IMR-90 (cell line): Measurements from ENCODE around the gene RSBN1. TPM values are rescaled to one million over a fixed set of nuclear protein-coding genes. Genes with fewer than 3 reads are reported as not detected.

Experiments used
- ATAC-seq: fragments of 200-7000 bp; cut with Tn5 transposase; 2 replicates; pipeline ENCODE4 v1.9.1; 2020; ENCODE audit warnings: low read depth, mild to moderate bottlenecking, moderate library complexity
- BruUV-seq: library from RNA; stranded (reverse); fragments of 400-500 nt; replicated peaks from 2 replicates; lab custom pipeline; 2021; lab: Mats Ljungman, UMichigan
- CTCF ChIA-PET: fragments of 300-600 bp; formaldehyde crosslinking; extraction: SDS; loops from one replicate; lab custom pipeline; 2021; ENCODE audit warnings: antibody characterized with exemption; lab: Yijun Ruan, JAX
- POLR2A ChIA-PET: fragments of 300-600 bp; sonication (Branson Sonifier 250); formaldehyde crosslinking; loops from one replicate; lab custom pipeline; 2022; ENCODE audit warnings: antibody characterized with exemption; ENCODE audit not compliant: unreplicated experiment; lab: Charles Lee
- DNase-seq: peaks from one replicate; pipeline ENCODE4 v3.0.0; 2013
- H2AFZ ChIP-seq: replicated peaks from 2 replicates; pipeline ENCODE3; 2013; ENCODE audit warnings: low read length, mild to moderate bottlenecking; ENCODE audit not compliant: poor library complexity
- H2AK5ac ChIP-seq: 2 replicates; pipeline ENCODE4 v1.6.1; 2013; ENCODE audit warnings: low read depth, low read length, inconsistent platforms
- H2AK9ac ChIP-seq: replicated peaks from 2 replicates; pipeline ENCODE3; 2013; ENCODE audit warnings: mild to moderate bottlenecking, low read depth, low read length, moderate library complexity; ENCODE audit not compliant: poor library complexity
- H2BK120ac ChIP-seq: 2 replicates; pipeline ENCODE4 v1.6.1; 2013; ENCODE audit warnings: low read depth, low read length, inconsistent platforms
- H2BK15ac ChIP-seq: 3 replicates; pipeline ENCODE4 v1.6.1; 2013; ENCODE audit warnings: low read depth, low read length, inconsistent platforms
- H2BK20ac ChIP-seq: 2 replicates; pipeline ENCODE4 v1.6.1; 2013; ENCODE audit warnings: low read depth, mild to moderate bottlenecking, inconsistent platforms, low read length, moderate library complexity
- H2BK5ac ChIP-seq: 2 replicates; pipeline ENCODE4 v1.6.1; 2013; ENCODE audit warnings: mild to moderate bottlenecking, low read depth, low read length, inconsistent platforms; ENCODE audit not compliant: poor library complexity, severe bottlenecking
- H3K14ac ChIP-seq: replicated peaks from 2 replicates; pipeline ENCODE4 v1.6.1; 2013; ENCODE audit warnings: low read depth, low read length, inconsistent platforms
- H3K18ac ChIP-seq: 2 replicates; pipeline ENCODE4 v1.6.1; 2013; ENCODE audit warnings: low read depth, low read length, control low read depth
- H3K23ac ChIP-seq: 2 replicates; pipeline ENCODE4 v1.6.1; 2013; ENCODE audit warnings: low read depth, low read length, inconsistent platforms
- H3K27ac ChIP-seq: 2 replicates; pipeline ENCODE4 v1.5.1; 2013; ENCODE audit warnings: mild to moderate bottlenecking, control low read depth, low read length; ENCODE audit not compliant: insufficient read depth
- H3K27me3 ChIP-seq: 2 replicates; pipeline ENCODE4 v1.6.1; 2013; ENCODE audit warnings: low read length; ENCODE audit not compliant: control insufficient read depth, insufficient read depth
- H3K36me3 ChIP-seq: 2 replicates; pipeline ENCODE4 v1.6.1; 2013; ENCODE audit warnings: low read length, mixed read lengths; ENCODE audit not compliant: control insufficient read depth, insufficient read depth
- H3K4ac ChIP-seq: 2 replicates; pipeline ENCODE4 v1.6.1; 2013; ENCODE audit warnings: low read depth, low read length, inconsistent platforms
- H3K4me1 ChIP-seq: 2 replicates; pipeline ENCODE4 v1.6.1; 2013; ENCODE audit warnings: low read length, mixed read lengths; ENCODE audit not compliant: control insufficient read depth, insufficient read depth
- H3K4me2 ChIP-seq: 2 replicates; pipeline ENCODE4 v1.6.1; 2013; ENCODE audit warnings: low read depth, mild to moderate bottlenecking, control low read depth, low read length, moderate library complexity
- H3K4me3 ChIP-seq: 2 replicates; pipeline ENCODE4 v1.5.1; 2013; ENCODE audit warnings: low read depth, mild to moderate bottlenecking, control low read depth, low read length, moderate library complexity; ENCODE audit not compliant: insufficient read depth
- H3K56ac ChIP-seq: 2 replicates; pipeline ENCODE4 v1.6.1; 2013; ENCODE audit warnings: low read length, inconsistent platforms; ENCODE audit not compliant: insufficient read depth; ENCODE audit errors: extremely low read depth
- H3K79me1 ChIP-seq, 2 experiments: 2 replicates each; pipeline ENCODE4 v1.6.1; 2013; ENCODE audit warnings: low read length in 2 of 2, inconsistent platforms in 1 of 2, low read depth in 1 of 2
- H3K9ac ChIP-seq: 2 replicates; pipeline ENCODE4 v1.6.1; 2013; ENCODE audit warnings: low read depth, low read length, control low read depth
- H3K9me1 ChIP-seq: 2 replicates; pipeline ENCODE4 v1.6.1; 2013; ENCODE audit warnings: low read length, inconsistent platforms; ENCODE audit not compliant: insufficient read depth
- H3K9me3 ChIP-seq: 2 replicates; pipeline ENCODE4 v1.6.1; 2013; ENCODE audit warnings: low read length; ENCODE audit not compliant: control insufficient read depth, insufficient read depth
- H4K20me1 ChIP-seq: 2 replicates; pipeline ENCODE4 v1.6.1; 2013; ENCODE audit warnings: low read length, inconsistent platforms; ENCODE audit not compliant: insufficient read depth
- H4K5ac ChIP-seq: 2 replicates; pipeline ENCODE4 v1.6.1; 2013; ENCODE audit warnings: mild to moderate bottlenecking, low read depth, low read length, control low read depth
- H4K8ac ChIP-seq, 2 experiments: 2 replicates each; pipeline ENCODE4 v1.6.1; 2013; ENCODE audit warnings: low read depth in 2 of 2, low read length in 2 of 2, control low read depth in 1 of 2, inconsistent platforms in 1 of 2
- H4K91ac ChIP-seq: 2 replicates; pipeline ENCODE4 v1.6.1; 2013; ENCODE audit warnings: low read depth, low read length, inconsistent platforms; ENCODE audit not compliant: insufficient read depth
- BHLHE40 ChIP-seq: fragments of 150-350 bp; IDR thresholded peaks from 2 replicates; pipeline ENCODE4 v1.6.1; 2016; ENCODE audit warnings: mild to moderate bottlenecking, low read depth, low read length
- CEBPB ChIP-seq: IDR thresholded peaks from 2 replicates; pipeline ENCODE4 v1.6.1; 2012; ENCODE audit warnings: low read depth, low read length, improper control_type of control experiment
- CHD1 ChIP-seq: IDR thresholded peaks from 2 replicates; pipeline ENCODE4 v1.6.1; 2012; ENCODE audit warnings: low read depth, low read length, improper control_type of control experiment
- FOS ChIP-seq: fragments of 150-350 bp; IDR thresholded peaks from 2 replicates; pipeline ENCODE4 v1.6.1; 2016; ENCODE audit warnings: low read depth, low read length
- MAFK ChIP-seq: IDR thresholded peaks from 2 replicates; pipeline ENCODE4 v1.6.1; 2012; ENCODE audit warnings: low read depth, low read length, improper control_type of control experiment
- MAZ ChIP-seq: IDR thresholded peaks from 2 replicates; pipeline ENCODE4 v1.6.1; 2012; ENCODE audit warnings: low read depth, mild to moderate bottlenecking, low read length, improper control_type of control experiment, moderate library complexity, borderline replicate concordance
- MXI1 ChIP-seq: IDR thresholded peaks from 2 replicates; pipeline ENCODE4 v1.6.1; 2012; ENCODE audit warnings: low read depth, mild to moderate bottlenecking, low read length, moderate library complexity, borderline replicate concordance
- NFE2L2 ChIP-seq: fragments of 150-350 bp; IDR thresholded peaks from 2 replicates; pipeline ENCODE4 v1.6.1; 2016; ENCODE audit warnings: low read depth, mild to moderate bottlenecking, low read length
- POLR2A ChIP-seq: IDR thresholded peaks from 2 replicates; pipeline ENCODE4 v1.6.1; 2012; ENCODE audit warnings: mild to moderate bottlenecking, low read depth, low read length
- RAD21 ChIP-seq: IDR thresholded peaks from 2 replicates; pipeline ENCODE4 v1.6.1; 2012; ENCODE audit warnings: low read length, improper control_type of control experiment
- RCOR1 ChIP-seq: IDR thresholded peaks from 2 replicates; pipeline ENCODE4 v1.6.1; 2012; ENCODE audit warnings: mild to moderate bottlenecking, low read length, improper control_type of control experiment; ENCODE audit not compliant: insufficient replicate concordance
- RFX5 ChIP-seq: IDR thresholded peaks from 2 replicates; pipeline ENCODE4 v1.8.0; 2012; ENCODE audit warnings: low read depth, mild to moderate bottlenecking, low read length, moderate library complexity
- SMC3 ChIP-seq: fragments of 150-350 bp; IDR thresholded peaks from 2 replicates; pipeline ENCODE4 v1.6.1; 2016; ENCODE audit warnings: low read depth, mild to moderate bottlenecking, antibody characterized with exemption, low read length, moderate library complexity
- USF2 ChIP-seq: fragments of 150-350 bp; IDR thresholded peaks from 2 replicates; pipeline ENCODE4 v1.6.1; 2017; ENCODE audit warnings: mild to moderate bottlenecking, antibody characterized with exemption, low read length, low read depth
- WGBS, 2 experiments: methylation state at CpG; one replicate each; pipeline versions ENCODE4 v1.1.5 to v1.1.7; 2013; ENCODE audit warnings: missing lambda C conversion rate in 2 of 2; ENCODE audit not compliant: insufficient read length in 1 of 2; ENCODE audit errors: extremely low coverage in 2 of 2; 5-methylcytosine and 5-hydroxymethylcytosine counted together
- dilution Hi-C: fragments of 300-500 bp; cut with HindIII; formaldehyde crosslinking; loops from one replicate; pipeline ENCODE4 v1.14.3; 2018; ENCODE audit warnings: low sequenced_read_pairs; ENCODE audit not compliant: unreplicated experiment
- in situ Hi-C: fragments of 300-500 bp; cut with MboI; formaldehyde crosslinking; loops from 3 replicates; pipeline ENCODE4 v1.14.3; 2019; ENCODE audit warnings: low sequenced_read_pairs, inconsistent platforms, mixed read lengths
- intact Hi-C: fragments of 100-400 bp; cut with micrococcal nuclease; formaldehyde crosslinking; loops from 2 replicates; pipeline ENCODE4 v1.10.0; 2022
- polyA plus RNA-seq, 3 experiments: library from polyadenylated mRNA; depleted of rRNA; stranded (reverse); fragments of >200 nt; gene quantifications; 2 replicates each; pipeline ENCODE4 v1.2.3, GENCODE V29; 2012; ENCODE audit warnings: low replicate concordance in 1 of 3
- total RNA-seq: library from RNA; depleted of rRNA; stranded (reverse); fragments of >200 nt; gene quantifications from 2 replicates; pipeline ENCODE4 v1.2.3, GENCODE V29; 2012
- TF ChIP-seq, protein P1 (sequence below): conservative IDR thresholded peaks from 2 replicates; pipeline ENCODE4 v1.5.1; 2012; ENCODE audit warnings: mild to moderate bottlenecking, low read depth, low read length, improper control_type of control experiment
- TF ChIP-seq, protein P2 (sequence below): fragments of 150-350 bp; IDR thresholded peaks from 2 replicates; pipeline ENCODE4 v1.6.1; 2016; ENCODE audit warnings: low read depth, mild to moderate bottlenecking, low read length, moderate library complexity, borderline replicate concordance

RSBN1 gene
- total and polyA plus RNA-seq, 2 of the 4 experiments (the other 2 are of a cell fraction), result 5.3 to 11.7 TPM

DNA sequence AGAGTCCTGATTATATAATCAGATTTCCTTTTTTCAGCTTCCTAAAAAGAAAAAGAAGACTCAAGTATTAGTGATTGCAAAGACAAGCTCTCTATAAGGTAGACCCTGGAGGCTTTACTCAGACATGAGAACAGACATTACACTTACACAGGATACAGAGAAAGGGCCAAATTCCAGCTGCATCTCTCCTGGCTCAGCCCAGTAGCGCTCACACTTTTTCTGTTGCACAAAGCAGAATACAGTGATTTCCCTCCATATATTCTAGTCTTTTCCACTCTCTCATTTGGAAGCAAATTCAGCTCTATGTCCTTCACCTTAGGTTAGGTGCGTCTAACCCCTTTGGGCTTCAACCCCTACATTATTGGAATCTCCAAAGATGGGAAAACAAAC is 44.1 kb upstream of the RSBN1 start:
- H2AK5ac ChIP-seq, result no peak overlapping the region
- ATAC-seq (no peak), DNase-seq (no peak)
- H3K4me1 ChIP-seq, result peaks cover 10% of the 10 kb centered on the region
- in situ Hi-C loops (loop anchor here (25.0 kb wide), 1 partner anchor 431 kb away; no protein-coding TSS in a partner anchor), intact Hi-C loops (no loop called here), dilution Hi-C loops (no loop called here)
- BruUV-seq, result no TSS peak
- no peak overlapping the region for H3K9ac ChIP-seq
- no peak overlapping the region for H2AFZ ChIP-seq
- TF ChIP-seq, protein P1, sequence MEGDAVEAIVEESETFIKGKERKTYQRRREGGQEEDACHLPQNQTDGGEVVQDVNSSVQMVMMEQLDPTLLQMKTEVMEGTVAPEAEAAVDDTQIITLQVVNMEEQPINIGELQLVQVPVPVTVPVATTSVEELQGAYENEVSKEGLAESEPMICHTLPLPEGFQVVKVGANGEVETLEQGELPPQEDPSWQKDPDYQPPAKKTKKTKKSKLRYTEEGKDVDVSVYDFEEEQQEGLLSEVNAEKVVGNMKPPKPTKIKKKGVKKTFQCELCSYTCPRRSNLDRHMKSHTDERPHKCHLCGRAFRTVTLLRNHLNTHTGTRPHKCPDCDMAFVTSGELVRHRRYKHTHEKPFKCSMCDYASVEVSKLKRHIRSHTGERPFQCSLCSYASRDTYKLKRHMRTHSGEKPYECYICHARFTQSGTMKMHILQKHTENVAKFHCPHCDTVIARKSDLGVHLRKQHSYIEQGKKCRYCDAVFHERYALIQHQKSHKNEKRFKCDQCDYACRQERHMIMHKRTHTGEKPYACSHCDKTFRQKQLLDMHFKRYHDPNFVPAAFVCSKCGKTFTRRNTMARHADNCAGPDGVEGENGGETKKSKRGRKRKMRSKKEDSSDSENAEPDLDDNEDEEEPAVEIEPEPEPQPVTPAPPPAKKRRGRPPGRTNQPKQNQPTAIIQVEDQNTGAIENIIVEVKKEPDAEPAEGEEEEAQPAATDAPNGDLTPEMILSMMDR, result no peak
- TF ChIP-seq FOS, result no peak
- TF ChIP-seq RFX5, result no peak
- no peak for TF ChIP-seq CHD1
- no peak for TF ChIP-seq SMC3
- no peak for TF ChIP-seq RAD21
- TF ChIP-seq POLR2A, result no peak
- no peak for TF ChIP-seq MXI1
- no peak for TF ChIP-seq CEBPB
- TF ChIP-seq MAFK, result no peak
- TF ChIP-seq USF2, result no peak
- no peak for TF ChIP-seq MAZ
- TF ChIP-seq NFE2L2, result no peak
- TF ChIP-seq BHLHE40, result no peak
- TF ChIP-seq RCOR1, result no peak
- TF ChIP-seq, protein P2, sequence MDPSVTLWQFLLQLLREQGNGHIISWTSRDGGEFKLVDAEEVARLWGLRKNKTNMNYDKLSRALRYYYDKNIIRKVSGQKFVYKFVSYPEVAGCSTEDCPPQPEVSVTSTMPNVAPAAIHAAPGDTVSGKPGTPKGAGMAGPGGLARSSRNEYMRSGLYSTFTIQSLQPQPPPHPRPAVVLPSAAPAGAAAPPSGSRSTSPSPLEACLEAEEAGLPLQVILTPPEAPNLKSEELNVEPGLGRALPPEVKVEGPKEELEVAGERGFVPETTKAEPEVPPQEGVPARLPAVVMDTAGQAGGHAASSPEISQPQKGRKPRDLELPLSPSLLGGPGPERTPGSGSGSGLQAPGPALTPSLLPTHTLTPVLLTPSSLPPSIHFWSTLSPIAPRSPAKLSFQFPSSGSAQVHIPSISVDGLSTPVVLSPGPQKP, result no peak
- no peak overlapping the region for H3K4me3 ChIP-seq
- no peaks in the 10 kb centered on the region for H3K79me1 ChIP-seq
- POLR2A ChIA-PET, result no interaction called here
- no peak overlapping the region for H2BK20ac ChIP-seq
- no peaks in the 10 kb centered on the region for H3K36me3 ChIP-seq
- no peak overlapping the region for H3K56ac ChIP-seq
- no peak overlapping the region for H2AK9ac ChIP-seq
- H2BK5ac ChIP-seq, result no peak overlapping the region
- H3K23ac ChIP-seq, result no peak overlapping the region
- H3K9me1 ChIP-seq, result no peaks in the 10 kb centered on the region
- WGBS, 2 experiments, result no CpG with 5 or more reads among the region's 2 CpGs
- H3K9me3 ChIP-seq, result no peaks in the 10 kb centered on the region
- no peaks in the 10 kb centered on the region for H3K27me3 ChIP-seq
- H4K5ac ChIP-seq, result no peak overlapping the region
- H2BK120ac ChIP-seq, result no peak overlapping the region
- H2BK15ac ChIP-seq, result no peak overlapping the region
- H3K4me2 ChIP-seq, result no peak overlapping the region
- CTCF ChIA-PET, result no interaction called here
- H3K4ac ChIP-seq, result no peak overlapping the region
- H3K14ac ChIP-seq, result no peak overlapping the region
- H4K91ac ChIP-seq, result no peak overlapping the region
- no peak overlapping the region for H3K18ac ChIP-seq
- no peak overlapping the region for H4K8ac ChIP-seq
- H3K27ac ChIP-seq, result no peak overlapping the region
- no peaks in the 10 kb centered on the region for H4K20me1 ChIP-seq
